H9 (cell line): ENCODE measurements around the gene UBAC2. TPM values are rescaled to one million over a fixed set of nuclear protein-coding genes. Genes with fewer than 3 reads are reported as not detected.

ENCODE experiments used
- DNase-seq: peaks from one replicate; pipeline ENCODE4 v3.0.0-alpha.2; 2017
- H2AFZ ChIP-seq: one replicate; pipeline ENCODE4 v1.6.1; 2013; ENCODE audit warnings: mild to moderate bottlenecking, low read length, control low read depth, moderate library complexity
- H2AK5ac ChIP-seq: 2 replicates; pipeline ENCODE4 v1.6.1; 2013; ENCODE audit warnings: low read length, control low read depth, mixed read lengths; ENCODE audit not compliant: insufficient read length
- H2BK120ac ChIP-seq: one replicate; pipeline ENCODE4 v1.6.1; 2013; ENCODE audit warnings: low read depth, mild to moderate bottlenecking, low read length, control low read depth, inconsistent platforms; ENCODE audit not compliant: poor library complexity, severe bottlenecking
- H2BK12ac ChIP-seq: 2 replicates; pipeline ENCODE4 v1.6.1; 2013; ENCODE audit warnings: low read length, control low read depth, mixed read lengths, low read depth; ENCODE audit not compliant: insufficient read length
- H2BK15ac ChIP-seq: 2 replicates; pipeline ENCODE4 v1.6.1; 2013; ENCODE audit warnings: low read depth, low read length, control low read depth
- H2BK20ac ChIP-seq: one replicate; pipeline ENCODE4 v1.6.1; 2013; ENCODE audit warnings: low read depth, mild to moderate bottlenecking, low read length, control low read depth, inconsistent platforms; ENCODE audit not compliant: poor library complexity, severe bottlenecking
- H2BK5ac ChIP-seq: 2 replicates; pipeline ENCODE4 v1.6.1; 2013; ENCODE audit warnings: low read length, control low read depth, mixed read lengths; ENCODE audit not compliant: insufficient read length
- H3K14ac ChIP-seq: 2 replicates; pipeline ENCODE4 v1.6.1; 2013; ENCODE audit warnings: low read length, control low read depth; ENCODE audit not compliant: insufficient read depth
- H3K18ac ChIP-seq: 2 replicates; pipeline ENCODE4 v1.6.1; 2013; ENCODE audit warnings: low read depth, mild to moderate bottlenecking, mixed read lengths, low read length, control low read depth; ENCODE audit not compliant: insufficient read length
- H3K23ac ChIP-seq: 2 replicates; pipeline ENCODE4 v1.6.1; 2013; ENCODE audit warnings: low read length, control low read depth, mixed read lengths, low read depth; ENCODE audit not compliant: insufficient read length
- H3K23me2 ChIP-seq: 2 replicates; pipeline ENCODE4 v1.6.1; 2013; ENCODE audit warnings: low read depth, mild to moderate bottlenecking, mixed read lengths, low read length, control low read depth; ENCODE audit not compliant: insufficient read length, poor library complexity, severe bottlenecking
- H3K27ac ChIP-seq: 2 replicates; pipeline ENCODE4 v1.5.1; 2013; ENCODE audit warnings: low read length, control low read depth, mixed read lengths, low read depth; ENCODE audit not compliant: insufficient read length
- H3K27me3 ChIP-seq: 2 replicates; pipeline ENCODE4 v1.6.1; 2013; ENCODE audit warnings: low read length, control low read depth, inconsistent platforms; ENCODE audit not compliant: insufficient read depth
- H3K4ac ChIP-seq: 2 replicates; pipeline ENCODE4 v1.6.1; 2013; ENCODE audit warnings: low read depth, mild to moderate bottlenecking, control low read depth, inconsistent platforms, low read length, moderate library complexity
- H3K4me1 ChIP-seq: 2 replicates; pipeline ENCODE4 v1.6.1; 2013; ENCODE audit warnings: low read length, control low read depth, inconsistent platforms; ENCODE audit not compliant: insufficient read depth
- H3K4me2 ChIP-seq: 2 replicates; pipeline ENCODE4 v1.6.1; 2013; ENCODE audit warnings: low read length, control low read depth, mixed read lengths; ENCODE audit not compliant: insufficient read length, insufficient read depth
- H3K56ac ChIP-seq: 2 replicates; pipeline ENCODE4 v1.6.1; 2013; ENCODE audit warnings: low read depth, mild to moderate bottlenecking, mixed read lengths, low read length, control low read depth; ENCODE audit not compliant: insufficient read length
- H3K79me1 ChIP-seq: 2 replicates; pipeline ENCODE4 v1.6.1; 2013; ENCODE audit warnings: low read depth, mild to moderate bottlenecking, moderate library complexity, low read length, control low read depth, inconsistent platforms; ENCODE audit not compliant: insufficient read depth, poor library complexity, severe bottlenecking
- H3K79me2 ChIP-seq: 2 replicates; pipeline ENCODE4 v1.6.1; 2013; ENCODE audit warnings: low read length, control low read depth, inconsistent platforms; ENCODE audit not compliant: insufficient read depth
- H3K9ac ChIP-seq: 2 replicates; pipeline ENCODE4 v1.6.1; 2013; ENCODE audit warnings: low read length, control low read depth, mixed read lengths; ENCODE audit not compliant: insufficient read length; ENCODE audit errors: extremely low read depth
- H3K9me3 ChIP-seq: one replicate; pipeline ENCODE4 v1.6.1; 2013; ENCODE audit warnings: low read depth, low read length, inconsistent platforms; ENCODE audit not compliant: control insufficient read depth
- H3T11ph ChIP-seq: one replicate; pipeline ENCODE4 v1.6.1; 2013; ENCODE audit warnings: mild to moderate bottlenecking, low read length, control low read depth, inconsistent platforms
- H4K20me1 ChIP-seq: one replicate; pipeline ENCODE4 v1.6.1; 2013; ENCODE audit not compliant: control insufficient read depth, insufficient read length, insufficient read depth
- H4K5ac ChIP-seq: 2 replicates; pipeline ENCODE4 v1.6.1; 2013; ENCODE audit warnings: low read depth, mild to moderate bottlenecking, mixed read lengths, low read length, control low read depth; ENCODE audit not compliant: insufficient read length
- H4K8ac ChIP-seq: replicated peaks from 2 replicates; pipeline ENCODE4 v1.6.1; 2013; ENCODE audit warnings: low read length, control low read depth, mixed read lengths, low read depth; ENCODE audit not compliant: insufficient read length
- H4K91ac ChIP-seq: 2 replicates; pipeline ENCODE4 v1.6.1; 2013; ENCODE audit warnings: low read depth, mild to moderate bottlenecking, moderate library complexity, mixed read lengths, low read length, control low read depth; ENCODE audit not compliant: insufficient read length
- H3K27ac Mint-ChIP-seq, 3 experiments: 2 replicates in 2 of 3; 3 replicates in 1 of 3; pipeline ENCODE4 v1.8.0; 2020 to 2021; ENCODE audit warnings: mixed read lengths in 3 of 3, mild to moderate bottlenecking in 1 of 3, moderate library complexity in 1 of 3
- H3K27me3 Mint-ChIP-seq: 2 replicates; pipeline ENCODE4 v1.8.0; 2021; ENCODE audit warnings: low read depth, mild to moderate bottlenecking, moderate library complexity, mixed read lengths
- H3K36me3 Mint-ChIP-seq, 3 experiments: 2 replicates in 2 of 3; 3 replicates in 1 of 3; pipeline ENCODE4 v1.8.0; 2020 to 2021; ENCODE audit warnings: low read depth in 3 of 3, mixed read lengths in 3 of 3; ENCODE audit not compliant: insufficient read depth in 1 of 3
- H3K4me1 Mint-ChIP-seq, 2 experiments: 2 replicates each; pipeline ENCODE4 v1.8.0; 2020; ENCODE audit warnings: mixed read lengths in 2 of 2
- H3K4me3 Mint-ChIP-seq, 2 experiments: 2 replicates in 1 of 2; 3 replicates in 1 of 2; pipeline ENCODE4 v1.8.0; 2020 to 2021; ENCODE audit warnings: mild to moderate bottlenecking in 2 of 2, mixed read lengths in 2 of 2, moderate library complexity in 1 of 2
- H3K9me3 Mint-ChIP-seq, 2 experiments: 2 replicates in 1 of 2; 3 replicates in 1 of 2; pipeline ENCODE4 v1.8.0; 2020; ENCODE audit warnings: mild to moderate bottlenecking in 2 of 2, mixed read lengths in 2 of 2, moderate library complexity in 1 of 2
- total RNA-seq: library from RNA; stranded (reverse); gene quantifications from 2 replicates; pipeline ENCODE4 v1.2.1, GENCODE V29; 2021
- TF ChIP-seq, protein P1 (sequence below): fragments of 200-600 bp; sonication (generic); conservative IDR thresholded peaks from 3 replicates; pipeline ENCODE4 v1.8.0; 2021; ENCODE audit warnings: antibody characterized with exemption, mild to moderate bottlenecking

UBAC2 gene
- total RNA-seq, 1 experiment from 2014 or later = 52.3 TPM

GRCh38 chr13:99218126-99218525 is 17.5 kb downstream of the UBAC2 start:
- Histone ChIP-seq H3K4me2 (no peak overlapping the region), H3K56ac (no peak overlapping the region), H4K8ac (no peak overlapping the region), H3K9ac (no peak overlapping the region), H2BK20ac (no peak overlapping the region), H3K23ac (no peak overlapping the region), H3K23me2 (no peaks in the 10 kb centered on the region), H3K79me1 (peaks cover 3% of the 10 kb centered on the region), H3K4me1 (peaks cover 5% of the 10 kb centered on the region; the same call in 1 of the 2 replicates), H3K27ac (no peak overlapping the region), H3K27me3 (no peaks in the 10 kb centered on the region), H2BK120ac (no peak overlapping the region), H2BK12ac (no peak overlapping the region), H2AK5ac (no peak overlapping the region), H3K9me3 (no peaks in the 10 kb centered on the region), H3K14ac (no peak overlapping the region), H4K91ac (no peak overlapping the region), H2BK5ac (no peak overlapping the region), H3K18ac (no peak overlapping the region), H4K20me1 (no peaks in the 10 kb centered on the region), H4K5ac (no peak overlapping the region), H3K79me2 (peaks cover 17% of the 10 kb centered on the region), H3K4ac (no peak overlapping the region), H2AFZ (no peak overlapping the region), H3T11ph (no peak overlapping the region), H2BK15ac (no peak overlapping the region)
- Mint-ChIP-seq H3K27ac (peak overlapping the region in 2 of 3 experiments; percentile 63 to 71; a peak in 3 of 7 replicates), H3K4me1 (peaks cover 35 to 41% of the 10 kb centered on the region in 2 experiments), H3K36me3 (peaks cover 9 to 17% (median 11%) of the 10 kb centered on the region in 3 experiments; a peak in 6 of 7 replicates), H3K9me3 (no peaks in the 10 kb centered on the region), H3K4me3 (no peak overlapping the region), H3K27me3 (no peaks in the 10 kb centered on the region)
- TF ChIP-seq, protein P1, sequence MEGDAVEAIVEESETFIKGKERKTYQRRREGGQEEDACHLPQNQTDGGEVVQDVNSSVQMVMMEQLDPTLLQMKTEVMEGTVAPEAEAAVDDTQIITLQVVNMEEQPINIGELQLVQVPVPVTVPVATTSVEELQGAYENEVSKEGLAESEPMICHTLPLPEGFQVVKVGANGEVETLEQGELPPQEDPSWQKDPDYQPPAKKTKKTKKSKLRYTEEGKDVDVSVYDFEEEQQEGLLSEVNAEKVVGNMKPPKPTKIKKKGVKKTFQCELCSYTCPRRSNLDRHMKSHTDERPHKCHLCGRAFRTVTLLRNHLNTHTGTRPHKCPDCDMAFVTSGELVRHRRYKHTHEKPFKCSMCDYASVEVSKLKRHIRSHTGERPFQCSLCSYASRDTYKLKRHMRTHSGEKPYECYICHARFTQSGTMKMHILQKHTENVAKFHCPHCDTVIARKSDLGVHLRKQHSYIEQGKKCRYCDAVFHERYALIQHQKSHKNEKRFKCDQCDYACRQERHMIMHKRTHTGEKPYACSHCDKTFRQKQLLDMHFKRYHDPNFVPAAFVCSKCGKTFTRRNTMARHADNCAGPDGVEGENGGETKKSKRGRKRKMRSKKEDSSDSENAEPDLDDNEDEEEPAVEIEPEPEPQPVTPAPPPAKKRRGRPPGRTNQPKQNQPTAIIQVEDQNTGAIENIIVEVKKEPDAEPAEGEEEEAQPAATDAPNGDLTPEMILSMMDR = no peak
- DNase-seq = no peak
